ENCODE results near the gene ZC3H18. TPM values are rescaled to one million over a fixed set of nuclear protein-coding genes. Genes with fewer than 3 reads are reported as not detected.

ZC3H18 gene
- total and polyA plus RNA-seq, 2 of the 4 experiments (the other 2 are of a cell fraction), result 3.4 to 21.3 TPM

GRCh38 chr16:88593061-88593460 lies 22.9 kb downstream of the ZC3H18 start:
- peaks cover 32% of the 10 kb centered on the region for H4K20me1 ChIP-seq (ENCODE audit: insufficient read depth, low read length)
- no peak overlapping the region for H2BK20ac ChIP-seq (ENCODE audit: low read depth, low read length)
- H3K9ac ChIP-seq (ENCODE audit: low read depth, low read length), result no peak overlapping the region
- H3K9me1 ChIP-seq (ENCODE audit: insufficient read depth, low read length), result peaks cover 3% of the 10 kb centered on the region; the same call in 1 of the 2 replicates
- DNase-seq (no peak), ATAC-seq (ENCODE audit: low read depth) (no peak)
- no peak overlapping the region for H3K4me2 ChIP-seq (ENCODE audit: low read depth, low read length)
- H2AK9ac ChIP-seq (replicated peaks; ENCODE audit: low read depth, low read length, poor library complexity), result no peak overlapping the region
- H3K18ac ChIP-seq (ENCODE audit: low read depth, low read length), result no peak overlapping the region
- H2BK15ac ChIP-seq (ENCODE audit: low read depth, low read length), result no peak overlapping the region
- H3K27me3 ChIP-seq (ENCODE audit: control insufficient read depth, insufficient read depth, low read length), result no peaks in the 10 kb centered on the region
- no peak overlapping the region for H2BK120ac ChIP-seq (ENCODE audit: low read depth, low read length)
- H3K4me1 ChIP-seq (ENCODE audit: control insufficient read depth, insufficient read depth, low read length), result no peaks in the 10 kb centered on the region
- intact Hi-C loops (cut with micrococcal nuclease) (no loop called here), in situ Hi-C loops (cut with MboI; ENCODE audit: low sequenced_read_pairs) (no loop called here), dilution Hi-C loops (cut with HindIII; ENCODE audit: low sequenced_read_pairs, unreplicated experiment) (no loop called here)
- TF ChIP-seq MAZ (IDR thresholded peaks at IDR 0.05; ENCODE audit: borderline replicate concordance, low read depth, low read length) (no peak), CEBPB (IDR thresholded peaks at IDR 0.05; ENCODE audit: low read depth, low read length) (no peak), RAD21 (IDR thresholded peaks at IDR 0.05; ENCODE audit: low read length) (no peak), BHLHE40 (IDR thresholded peaks at IDR 0.05; ENCODE audit: low read depth, low read length) (no peak), SMC3 (IDR thresholded peaks at IDR 0.05; ENCODE audit: low read depth, low read length) (no peak), FOS (IDR thresholded peaks at IDR 0.05; ENCODE audit: low read depth, low read length) (no peak), POLR2A (IDR thresholded peaks at IDR 0.05; ENCODE audit: low read depth, low read length) (no peak), NFE2L2 (IDR thresholded peaks at IDR 0.05; ENCODE audit: low read depth, low read length) (no peak), ELK1 (IDR thresholded peaks at IDR 0.05; ENCODE audit: borderline replicate concordance, low read depth, low read length) (no peak), RFX5 (IDR thresholded peaks at IDR 0.05; ENCODE audit: low read depth, low read length) (no peak)
- H3K9me3 ChIP-seq (ENCODE audit: control insufficient read depth, insufficient read depth, low read length), result no peaks in the 10 kb centered on the region
- WGBS, 2 experiments (ENCODE audit: extremely low coverage in 2 of 2, insufficient read length in 1 of 2), result 87% methylated on average over 3 of the region's 12 CpGs; no CpG with 5 or more reads in 1 of the 2 experiments
- no peak overlapping the region for H2AK5ac ChIP-seq (ENCODE audit: low read depth, low read length)
- peaks cover 32% of the 10 kb centered on the region for H3K36me3 ChIP-seq (ENCODE audit: control insufficient read depth, insufficient read depth, low read length)
- H3K4me3 ChIP-seq (ENCODE audit: insufficient read depth, low read depth, low read length), result no peak overlapping the region
- no peak overlapping the region for H2BK5ac ChIP-seq (ENCODE audit: low read depth, low read length, poor library complexity, severe bottlenecking)
- H3K4ac ChIP-seq (ENCODE audit: low read depth, low read length), result no peak overlapping the region
- H3K79me1 ChIP-seq (ENCODE audit: low read depth in 1 of 2, low read length in 2 of 2), result peaks cover 15 to 58% of the 10 kb centered on the region in 2 experiments
- H3K27ac ChIP-seq (ENCODE audit: insufficient read depth, low read length), result no peak overlapping the region
- no peak overlapping the region for H3K23ac ChIP-seq (ENCODE audit: low read depth, low read length)
- no peak overlapping the region for H4K5ac ChIP-seq (ENCODE audit: low read depth, low read length)
- CTCF ChIA-PET, result no interaction called here
- no TSS peak for BruUV-seq (replicated peaks)
- H4K8ac ChIP-seq (ENCODE audit: low read depth in 2 of 2, low read length in 2 of 2), result no peak overlapping the region
- H4K91ac ChIP-seq (ENCODE audit: insufficient read depth, low read depth, low read length), result no peak overlapping the region
- no peak overlapping the region for H2AFZ ChIP-seq (replicated peaks; ENCODE audit: low read length, poor library complexity)
- H3K56ac ChIP-seq (ENCODE audit: extremely low read depth, insufficient read depth, low read length), result no peak overlapping the region
- no peak overlapping the region for H3K14ac ChIP-seq (replicated peaks; ENCODE audit: low read depth, low read length)
- POLR2A ChIA-PET (ENCODE audit: unreplicated experiment), result no interaction called here
